Measurements from ENCODE around the gene PLCB2. TPM values are rescaled to one million over a fixed set of nuclear protein-coding genes. Genes with fewer than 3 reads are reported as not detected.
A peak's percentile ranks its signal among the peaks of the same experiment; 100 is the strongest.

The PLCB2 gene
- total and polyA plus RNA-seq, 2 experiments from 2014 or later, result 9.5 to 13.8 TPM

DNA sequence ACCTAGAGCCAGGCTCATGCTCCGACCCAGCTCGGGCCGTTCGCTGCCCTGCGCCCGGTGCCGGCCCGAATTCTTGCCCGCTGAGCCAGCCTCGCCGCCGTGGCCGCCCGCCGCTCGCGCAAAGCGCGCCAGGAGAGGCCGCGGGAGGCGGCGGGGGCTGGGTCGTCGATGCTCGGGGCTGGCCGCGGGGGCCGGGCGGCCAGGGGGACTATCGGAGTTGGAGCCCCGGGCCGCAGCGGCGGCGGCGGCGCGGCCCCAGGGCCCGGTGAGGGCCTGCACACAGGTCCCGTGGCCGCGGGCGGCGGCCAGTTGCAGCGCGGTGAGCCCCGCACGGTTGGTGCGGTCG, 26.0 kb downstream of the PLCB2 start:
- H3K36me3 Mint-ChIP-seq (ENCODE audit: low read depth), result peaks cover 2% of the 10 kb centered on the region; the same call in 1 of the 3 replicates
- TF ChIP-seq ZNF114 (CRISPR knock-in tag; IDR thresholded peaks at IDR 0.05), result no peak
- no peak for TF ChIP-seq ZNF331 (CRISPR knock-in tag; IDR thresholded peaks at IDR 0.05; ENCODE audit: low read depth)
- TF ChIP-seq NANOG (IDR thresholded peaks at IDR 0.05; ENCODE audit: borderline replicate concordance), result no peak
- TF ChIP-seq, protein P1, sequence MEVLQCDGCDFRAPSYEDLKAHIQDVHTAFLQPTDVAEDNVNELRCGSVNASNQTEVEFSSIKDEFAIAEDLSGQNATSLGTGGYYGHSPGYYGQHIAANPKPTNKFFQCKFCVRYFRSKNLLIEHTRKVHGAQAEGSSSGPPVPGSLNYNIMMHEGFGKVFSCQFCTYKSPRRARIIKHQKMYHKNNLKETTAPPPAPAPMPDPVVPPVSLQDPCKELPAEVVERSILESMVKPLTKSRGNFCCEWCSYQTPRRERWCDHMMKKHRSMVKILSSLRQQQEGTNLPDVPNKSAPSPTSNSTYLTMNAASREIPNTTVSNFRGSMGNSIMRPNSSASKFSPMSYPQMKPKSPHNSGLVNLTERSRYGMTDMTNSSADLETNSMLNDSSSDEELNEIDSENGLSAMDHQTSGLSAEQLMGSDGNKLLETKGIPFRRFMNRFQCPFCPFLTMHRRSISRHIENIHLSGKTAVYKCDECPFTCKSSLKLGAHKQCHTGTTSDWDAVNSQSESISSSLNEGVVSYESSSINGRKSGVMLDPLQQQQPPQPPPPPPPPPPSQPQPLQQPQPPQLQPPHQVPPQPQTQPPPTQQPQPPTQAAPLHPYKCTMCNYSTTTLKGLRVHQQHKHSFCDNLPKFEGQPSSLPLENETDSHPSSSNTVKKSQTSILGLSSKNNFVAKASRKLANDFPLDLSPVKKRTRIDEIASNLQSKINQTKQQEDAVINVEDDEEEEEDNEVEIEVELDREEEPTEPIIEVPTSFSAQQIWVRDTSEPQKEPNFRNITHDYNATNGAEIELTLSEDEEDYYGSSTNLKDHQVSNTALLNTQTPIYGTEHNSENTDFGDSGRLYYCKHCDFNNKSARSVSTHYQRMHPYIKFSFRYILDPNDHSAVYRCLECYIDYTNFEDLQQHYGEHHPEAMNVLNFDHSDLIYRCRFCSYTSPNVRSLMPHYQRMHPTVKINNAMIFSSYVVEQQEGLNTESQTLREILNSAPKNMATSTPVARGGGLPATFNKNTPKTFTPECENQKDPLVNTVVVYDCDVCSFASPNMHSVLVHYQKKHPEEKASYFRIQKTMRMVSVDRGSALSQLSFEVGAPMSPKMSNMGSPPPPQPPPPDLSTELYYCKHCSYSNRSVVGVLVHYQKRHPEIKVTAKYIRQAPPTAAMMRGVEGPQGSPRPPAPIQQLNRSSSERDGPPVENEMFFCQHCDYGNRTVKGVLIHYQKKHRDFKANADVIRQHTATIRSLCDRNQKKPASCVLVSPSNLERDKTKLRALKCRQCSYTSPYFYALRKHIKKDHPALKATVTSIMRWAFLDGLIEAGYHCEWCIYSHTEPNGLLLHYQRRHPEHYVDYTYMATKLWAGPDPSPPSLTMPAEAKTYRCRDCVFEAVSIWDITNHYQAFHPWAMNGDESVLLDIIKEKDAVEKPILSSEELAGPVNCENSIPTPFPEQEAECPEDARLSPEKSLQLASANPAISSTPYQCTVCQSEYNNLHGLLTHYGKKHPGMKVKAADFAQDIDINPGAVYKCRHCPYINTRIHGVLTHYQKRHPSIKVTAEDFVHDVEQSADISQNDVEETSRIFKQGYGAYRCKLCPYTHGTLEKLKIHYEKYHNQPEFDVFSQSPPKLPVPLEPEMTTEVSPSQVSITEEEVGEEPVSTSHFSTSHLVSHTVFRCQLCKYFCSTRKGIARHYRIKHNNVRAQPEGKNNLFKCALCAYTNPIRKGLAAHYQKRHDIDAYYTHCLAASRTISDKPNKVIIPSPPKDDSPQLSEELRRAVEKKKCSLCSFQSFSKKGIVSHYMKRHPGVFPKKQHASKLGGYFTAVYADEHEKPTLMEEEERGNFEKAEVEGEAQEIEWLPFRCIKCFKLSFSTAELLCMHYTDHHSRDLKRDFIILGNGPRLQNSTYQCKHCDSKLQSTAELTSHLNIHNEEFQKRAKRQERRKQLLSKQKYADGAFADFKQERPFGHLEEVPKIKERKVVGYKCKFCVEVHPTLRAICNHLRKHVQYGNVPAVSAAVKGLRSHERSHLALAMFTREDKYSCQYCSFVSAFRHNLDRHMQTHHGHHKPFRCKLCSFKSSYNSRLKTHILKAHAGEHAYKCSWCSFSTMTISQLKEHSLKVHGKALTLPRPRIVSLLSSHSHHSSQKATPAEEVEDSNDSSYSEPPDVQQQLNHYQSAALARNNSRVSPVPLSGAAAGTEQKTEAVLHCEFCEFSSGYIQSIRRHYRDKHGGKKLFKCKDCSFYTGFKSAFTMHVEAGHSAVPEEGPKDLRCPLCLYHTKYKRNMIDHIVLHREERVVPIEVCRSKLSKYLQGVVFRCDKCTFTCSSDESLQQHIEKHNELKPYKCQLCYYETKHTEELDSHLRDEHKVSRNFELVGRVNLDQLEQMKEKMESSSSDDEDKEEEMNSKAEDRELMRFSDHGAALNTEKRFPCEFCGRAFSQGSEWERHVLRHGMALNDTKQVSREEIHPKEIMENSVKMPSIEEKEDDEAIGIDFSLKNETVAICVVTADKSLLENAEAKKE (CRISPR knock-in tag; IDR thresholded peaks at IDR 0.05), result no peak
- no peak for TF ChIP-seq STAT1 (IDR thresholded peaks at IDR 0.05; ENCODE audit: unreplicated experiment)
- TF ChIP-seq JUNB (IDR thresholded peaks at IDR 0.05; ENCODE audit: unreplicated experiment), result no peak
- TF ChIP-seq POLR2AphosphoS5 (IDR thresholded peaks at IDR 0.05; ENCODE audit: low read depth), result no peak
- TF ChIP-seq, protein P2, sequence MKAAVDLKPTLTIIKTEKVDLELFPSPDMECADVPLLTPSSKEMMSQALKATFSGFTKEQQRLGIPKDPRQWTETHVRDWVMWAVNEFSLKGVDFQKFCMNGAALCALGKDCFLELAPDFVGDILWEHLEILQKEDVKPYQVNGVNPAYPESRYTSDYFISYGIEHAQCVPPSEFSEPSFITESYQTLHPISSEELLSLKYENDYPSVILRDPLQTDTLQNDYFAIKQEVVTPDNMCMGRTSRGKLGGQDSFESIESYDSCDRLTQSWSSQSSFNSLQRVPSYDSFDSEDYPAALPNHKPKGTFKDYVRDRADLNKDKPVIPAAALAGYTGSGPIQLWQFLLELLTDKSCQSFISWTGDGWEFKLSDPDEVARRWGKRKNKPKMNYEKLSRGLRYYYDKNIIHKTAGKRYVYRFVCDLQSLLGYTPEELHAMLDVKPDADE (IDR thresholded peaks at IDR 0.05), result no peak
- TF ChIP-seq CREB1 (CRISPR knock-in tag; IDR thresholded peaks at IDR 0.05; ENCODE audit: low read depth), result no peak
- TF ChIP-seq, protein P3, sequence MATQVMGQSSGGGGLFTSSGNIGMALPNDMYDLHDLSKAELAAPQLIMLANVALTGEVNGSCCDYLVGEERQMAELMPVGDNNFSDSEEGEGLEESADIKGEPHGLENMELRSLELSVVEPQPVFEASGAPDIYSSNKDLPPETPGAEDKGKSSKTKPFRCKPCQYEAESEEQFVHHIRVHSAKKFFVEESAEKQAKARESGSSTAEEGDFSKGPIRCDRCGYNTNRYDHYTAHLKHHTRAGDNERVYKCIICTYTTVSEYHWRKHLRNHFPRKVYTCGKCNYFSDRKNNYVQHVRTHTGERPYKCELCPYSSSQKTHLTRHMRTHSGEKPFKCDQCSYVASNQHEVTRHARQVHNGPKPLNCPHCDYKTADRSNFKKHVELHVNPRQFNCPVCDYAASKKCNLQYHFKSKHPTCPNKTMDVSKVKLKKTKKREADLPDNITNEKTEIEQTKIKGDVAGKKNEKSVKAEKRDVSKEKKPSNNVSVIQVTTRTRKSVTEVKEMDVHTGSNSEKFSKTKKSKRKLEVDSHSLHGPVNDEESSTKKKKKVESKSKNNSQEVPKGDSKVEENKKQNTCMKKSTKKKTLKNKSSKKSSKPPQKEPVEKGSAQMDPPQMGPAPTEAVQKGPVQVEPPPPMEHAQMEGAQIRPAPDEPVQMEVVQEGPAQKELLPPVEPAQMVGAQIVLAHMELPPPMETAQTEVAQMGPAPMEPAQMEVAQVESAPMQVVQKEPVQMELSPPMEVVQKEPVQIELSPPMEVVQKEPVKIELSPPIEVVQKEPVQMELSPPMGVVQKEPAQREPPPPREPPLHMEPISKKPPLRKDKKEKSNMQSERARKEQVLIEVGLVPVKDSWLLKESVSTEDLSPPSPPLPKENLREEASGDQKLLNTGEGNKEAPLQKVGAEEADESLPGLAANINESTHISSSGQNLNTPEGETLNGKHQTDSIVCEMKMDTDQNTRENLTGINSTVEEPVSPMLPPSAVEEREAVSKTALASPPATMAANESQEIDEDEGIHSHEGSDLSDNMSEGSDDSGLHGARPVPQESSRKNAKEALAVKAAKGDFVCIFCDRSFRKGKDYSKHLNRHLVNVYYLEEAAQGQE (IDR thresholded peaks at IDR 0.05; ENCODE audit: unreplicated experiment), result no peak
- TF ChIP-seq, protein P4, sequence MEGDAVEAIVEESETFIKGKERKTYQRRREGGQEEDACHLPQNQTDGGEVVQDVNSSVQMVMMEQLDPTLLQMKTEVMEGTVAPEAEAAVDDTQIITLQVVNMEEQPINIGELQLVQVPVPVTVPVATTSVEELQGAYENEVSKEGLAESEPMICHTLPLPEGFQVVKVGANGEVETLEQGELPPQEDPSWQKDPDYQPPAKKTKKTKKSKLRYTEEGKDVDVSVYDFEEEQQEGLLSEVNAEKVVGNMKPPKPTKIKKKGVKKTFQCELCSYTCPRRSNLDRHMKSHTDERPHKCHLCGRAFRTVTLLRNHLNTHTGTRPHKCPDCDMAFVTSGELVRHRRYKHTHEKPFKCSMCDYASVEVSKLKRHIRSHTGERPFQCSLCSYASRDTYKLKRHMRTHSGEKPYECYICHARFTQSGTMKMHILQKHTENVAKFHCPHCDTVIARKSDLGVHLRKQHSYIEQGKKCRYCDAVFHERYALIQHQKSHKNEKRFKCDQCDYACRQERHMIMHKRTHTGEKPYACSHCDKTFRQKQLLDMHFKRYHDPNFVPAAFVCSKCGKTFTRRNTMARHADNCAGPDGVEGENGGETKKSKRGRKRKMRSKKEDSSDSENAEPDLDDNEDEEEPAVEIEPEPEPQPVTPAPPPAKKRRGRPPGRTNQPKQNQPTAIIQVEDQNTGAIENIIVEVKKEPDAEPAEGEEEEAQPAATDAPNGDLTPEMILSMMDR (conservative IDR thresholded peaks at IDR 0.05; ENCODE audit: low read depth in 2 of 2), result no peak
- TF ChIP-seq EZH2phosphoT487 (IDR thresholded peaks at IDR 0.05; ENCODE audit: unreplicated experiment), result no peak
- no peak for TF ChIP-seq EZH2 (IDR thresholded peaks at IDR 0.05; ENCODE audit: low read depth, unreplicated experiment)
- H3K4me3 Mint-ChIP-seq, result no peak overlapping the region; the same call in 1 of the 3 replicates
- ATAC-seq (no peak), DNase-seq (ENCODE audit: low spot score) (no peak)
- Histone ChIP-seq H3K4me1 (ENCODE audit: insufficient read depth) (peaks cover 43% of the 10 kb centered on the region), H3K27me3 (ENCODE audit: insufficient read depth) (peaks cover 85% of the 10 kb centered on the region), H3K36me3 (ENCODE audit: insufficient read depth) (no peaks in the 10 kb centered on the region), H3K4me2 (peak overlapping the region; percentile 86), H2AFZ (peak overlapping the region; percentile 91; the same call in 1 of the 2 replicates), H3K4me3 (peak overlapping the region; percentile 62), H3K27ac (ENCODE audit: low read depth) (no peak overlapping the region), H4K20me1 (replicated peaks; ENCODE audit: insufficient read depth) (no peaks in the 10 kb centered on the region), H3F3A (replicated peaks; ENCODE audit: low read depth) (peaks cover 28% of the 10 kb centered on the region), H3K79me2 (replicated peaks; ENCODE audit: insufficient read depth) (no peaks in the 10 kb centered on the region), H3K9me2 (ENCODE audit: insufficient read depth) (no peaks in the 10 kb centered on the region)
- no peaks in the 10 kb centered on the region for H3K9me3 Mint-ChIP-seq
- H3K4me1 Mint-ChIP-seq, result peaks cover 67% of the 10 kb centered on the region
- no peak overlapping the region for H3K27ac Mint-ChIP-seq
- peaks cover 71% of the 10 kb centered on the region for H3K27me3 Mint-ChIP-seq (ENCODE audit: insufficient read depth, low read depth, poor library complexity)

Measured in GM23338 (cell line).